Tibial nerve (tissue), 4 donors: ENCODE data around the gene ARFGEF3. TPM values are rescaled to one million over a fixed set of nuclear protein-coding genes. Genes with fewer than 3 reads are reported as not detected.

Experiments used
- DNase-seq, 2 donors: peaks; one replicate each; pipeline ENCODE4 v3.0.0-alpha.2; 2019; ENCODE audit warnings: low spot score in 2 of 2
- H3K27ac ChIP-seq, 4 donors: fragments of 200-600 bp; sonication (generic) in 3 of 4; one replicate each; pipeline ENCODE4 v1.5.1; 2017 to 2019; ENCODE audit warnings: mild to moderate bottlenecking in 1 of 4
- H3K27me3 ChIP-seq, 2 donors: fragments of 200-600 bp; sonication (generic) in 1 of 2; one replicate each; pipeline versions ENCODE4 v1.5.1 to v1.6.0; 2017 to 2019
- H3K36me3 ChIP-seq, 3 donors: fragments of 200-600 bp; sonication (generic); one replicate each; pipeline ENCODE4 v1.5.1; 2018 to 2019
- H3K4me1 ChIP-seq, 4 donors: fragments of 200-600 bp; sonication (generic) in 3 of 4; one replicate each; pipeline ENCODE4 v1.5.1; 2017 to 2019
- H3K4me3 ChIP-seq, 4 donors: fragments of 200-600 bp; sonication (generic) in 3 of 4; one replicate each; pipeline ENCODE4 v1.5.1; 2017 to 2019; ENCODE audit warnings: mild to moderate bottlenecking in 1 of 4, moderate library complexity in 1 of 4
- H3K9me3 ChIP-seq, 4 donors: fragments of 200-600 bp; sonication (generic) in 3 of 4; one replicate each; pipeline ENCODE4 v1.5.1; 2017 to 2019
- EP300 ChIP-seq, 2 donors: sonication (generic); formaldehyde crosslinking; IDR thresholded peaks; one replicate each; pipeline ENCODE4 v1.6.1; 2017; ENCODE audit warnings: antibody characterized with exemption in 2 of 2, mild to moderate bottlenecking in 1 of 2
- POLR2A ChIP-seq, 2 donors: fragments of 450-650 bp; IDR thresholded peaks; one replicate each; pipeline ENCODE4 v1.6.1; 2017; ENCODE audit warnings: antibody characterized with exemption in 2 of 2, mild to moderate bottlenecking in 2 of 2, moderate library complexity in 2 of 2
- WGBS, 2 donors: methylation state at CpG; one replicate each; pipeline ENCODE4 v1.1.5; 2018; 5-methylcytosine and 5-hydroxymethylcytosine counted together
- total RNA-seq, 4 donors: library from RNA; depleted of rRNA; stranded (reverse); fragments of >200 nt; gene quantifications; one replicate each; pipeline ENCODE4 v1.1.0, GENCODE V29; 2016
- TF ChIP-seq, protein P1 (sequence below), 5 experiments: fragments of 200-600 bp in 3 of 5; fragments of 450-650 bp in 2 of 5; sonication (generic) in 3 of 5; IDR thresholded peaks; one replicate each; pipeline ENCODE4 v1.5.1; 2016 to 2019; ENCODE audit warnings: antibody characterized with exemption in 5 of 5, mild to moderate bottlenecking in 3 of 5, moderate library complexity in 2 of 5

ARFGEF3 gene
- total RNA-seq, 4 donors from 2014 or later, result 3.9 to 6.9 (median 5.4) TPM

DNA sequence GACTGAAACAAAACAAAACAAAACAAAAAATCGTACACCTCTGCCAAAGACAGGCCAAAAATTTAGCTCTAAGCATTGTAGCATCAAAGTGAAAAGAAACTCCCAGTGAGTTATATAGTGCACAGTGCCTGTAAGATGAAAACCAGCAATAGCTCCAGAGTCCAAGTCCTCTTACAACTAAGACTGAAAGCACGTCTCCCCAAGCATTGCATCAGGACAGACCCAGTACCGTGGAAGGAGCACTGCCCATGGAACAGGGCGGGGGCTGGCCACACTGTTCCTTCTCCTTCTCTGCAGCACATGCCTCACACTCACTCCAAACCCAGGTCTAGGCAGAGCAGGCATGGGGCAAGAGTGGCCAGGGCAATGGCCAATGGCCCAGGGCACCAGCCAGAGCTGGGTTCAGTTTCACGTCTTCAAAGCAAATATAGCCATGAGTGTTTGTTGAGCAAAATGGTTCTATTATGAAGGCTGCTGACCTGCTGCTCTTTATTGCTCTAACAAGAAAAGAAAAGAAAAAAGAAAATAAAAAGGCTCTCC, 128.8 kb downstream of the ARFGEF3 start:
- Histone ChIP-seq H3K27me3 (no peaks in the 10 kb centered on the region), H3K4me1 (no peaks in the 10 kb centered on the region), H3K4me3 (no peak overlapping the region), H3K27ac (no peak overlapping the region), H3K36me3 (no peaks in the 10 kb centered on the region), H3K9me3 (no peaks in the 10 kb centered on the region)
- 61 to 73% methylated on average over 5 of the region's 5 CpGs for WGBS, 2 donors
- no peak for DNase-seq
- TF ChIP-seq EP300 (IDR thresholded peaks at IDR 0.05), result no peak
- TF ChIP-seq POLR2A (IDR thresholded peaks at IDR 0.05), result no peak
- TF ChIP-seq, protein P1, sequence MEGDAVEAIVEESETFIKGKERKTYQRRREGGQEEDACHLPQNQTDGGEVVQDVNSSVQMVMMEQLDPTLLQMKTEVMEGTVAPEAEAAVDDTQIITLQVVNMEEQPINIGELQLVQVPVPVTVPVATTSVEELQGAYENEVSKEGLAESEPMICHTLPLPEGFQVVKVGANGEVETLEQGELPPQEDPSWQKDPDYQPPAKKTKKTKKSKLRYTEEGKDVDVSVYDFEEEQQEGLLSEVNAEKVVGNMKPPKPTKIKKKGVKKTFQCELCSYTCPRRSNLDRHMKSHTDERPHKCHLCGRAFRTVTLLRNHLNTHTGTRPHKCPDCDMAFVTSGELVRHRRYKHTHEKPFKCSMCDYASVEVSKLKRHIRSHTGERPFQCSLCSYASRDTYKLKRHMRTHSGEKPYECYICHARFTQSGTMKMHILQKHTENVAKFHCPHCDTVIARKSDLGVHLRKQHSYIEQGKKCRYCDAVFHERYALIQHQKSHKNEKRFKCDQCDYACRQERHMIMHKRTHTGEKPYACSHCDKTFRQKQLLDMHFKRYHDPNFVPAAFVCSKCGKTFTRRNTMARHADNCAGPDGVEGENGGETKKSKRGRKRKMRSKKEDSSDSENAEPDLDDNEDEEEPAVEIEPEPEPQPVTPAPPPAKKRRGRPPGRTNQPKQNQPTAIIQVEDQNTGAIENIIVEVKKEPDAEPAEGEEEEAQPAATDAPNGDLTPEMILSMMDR (IDR thresholded peaks at IDR 0.05), result no peak

DNA sequence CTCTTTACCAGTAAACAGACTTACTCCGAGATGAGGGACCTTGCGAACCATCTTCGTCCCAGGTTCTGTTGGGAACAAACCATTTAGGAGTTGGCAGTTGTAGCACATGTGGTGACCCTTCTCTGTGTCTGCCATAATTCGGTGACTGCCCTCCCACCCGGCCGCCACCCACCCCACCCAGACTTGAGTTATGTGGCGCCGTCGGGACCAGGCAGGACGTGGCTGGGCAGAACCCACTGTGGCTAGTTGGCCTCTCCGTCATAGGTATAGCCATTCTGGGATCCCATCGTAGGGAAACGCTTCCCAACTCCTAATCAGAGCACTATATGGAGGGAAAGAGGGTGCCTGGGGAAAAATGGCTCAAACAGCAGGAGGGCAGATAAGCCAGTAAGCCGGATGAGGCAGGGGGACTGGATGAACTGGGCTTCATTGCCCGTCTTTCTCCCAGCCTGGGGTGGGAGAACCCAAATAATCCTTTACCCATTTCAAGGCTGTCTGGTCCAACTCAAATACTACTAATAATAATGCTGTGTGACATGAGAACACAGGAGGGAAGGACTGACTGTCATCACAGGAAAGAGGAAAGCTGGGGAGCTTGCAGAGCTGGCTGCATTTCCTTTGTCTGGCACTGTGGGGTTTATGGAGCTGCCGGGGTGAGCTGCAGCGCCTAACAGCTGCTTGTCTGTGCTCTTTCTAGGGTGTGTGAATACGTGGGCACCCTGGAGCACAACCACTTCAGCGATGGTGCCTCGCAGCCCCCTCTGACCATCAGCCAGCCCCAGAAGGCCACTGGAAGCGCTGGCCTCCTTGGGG, 129.5 kb downstream of the ARFGEF3 start:
- no peak overlapping the region for H3K27ac ChIP-seq
- no peaks in the 10 kb centered on the region for H3K27me3 ChIP-seq
- TF ChIP-seq, protein P1 (IDR thresholded peaks at IDR 0.05), result no peak
- TF ChIP-seq EP300 (IDR thresholded peaks at IDR 0.05) (no peak), POLR2A (IDR thresholded peaks at IDR 0.05) (no peak)
- H3K4me1 ChIP-seq, result no peaks in the 10 kb centered on the region
- H3K9me3 ChIP-seq, result no peaks in the 10 kb centered on the region
- no peak overlapping the region for H3K4me3 ChIP-seq
- WGBS, 2 donors, result 82% methylated on average over 17 to 21 of the region's 21 CpGs
- no peaks in the 10 kb centered on the region for H3K36me3 ChIP-seq
- DNase-seq, result no peak

DNA sequence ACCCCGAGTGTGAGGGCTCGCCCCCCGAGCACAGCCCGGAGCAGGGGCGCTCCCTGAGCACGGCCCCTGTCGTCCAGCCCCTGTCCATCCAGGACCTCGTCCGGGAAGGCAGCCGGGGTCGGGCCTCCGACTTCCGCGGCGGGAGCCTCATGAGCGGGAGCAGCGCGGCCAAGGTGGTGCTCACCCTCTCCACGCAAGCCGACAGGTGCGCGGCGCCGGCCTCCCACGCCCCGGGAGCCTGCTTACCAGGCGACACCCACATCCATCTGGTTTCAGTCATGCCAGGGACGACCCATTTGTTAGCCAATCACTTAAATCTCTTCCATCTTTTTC, 130.1 kb downstream of the ARFGEF3 start:
- H3K27ac ChIP-seq, result no peak overlapping the region
- no peaks in the 10 kb centered on the region for H3K27me3 ChIP-seq
- TF ChIP-seq POLR2A (IDR thresholded peaks at IDR 0.05) (no peak), EP300 (IDR thresholded peaks at IDR 0.05) (no peak)
- TF ChIP-seq, protein P1 (IDR thresholded peaks at IDR 0.05), result no peak
- no peaks in the 10 kb centered on the region for H3K9me3 ChIP-seq
- WGBS, 2 donors, result 77 to 93% methylated on average over 25 to 28 of the region's 28 CpGs
- H3K36me3 ChIP-seq, result no peaks in the 10 kb centered on the region
- H3K4me1 ChIP-seq, result no peaks in the 10 kb centered on the region
- DNase-seq, result no peak
- H3K4me3 ChIP-seq, result no peak overlapping the region

DNA sequence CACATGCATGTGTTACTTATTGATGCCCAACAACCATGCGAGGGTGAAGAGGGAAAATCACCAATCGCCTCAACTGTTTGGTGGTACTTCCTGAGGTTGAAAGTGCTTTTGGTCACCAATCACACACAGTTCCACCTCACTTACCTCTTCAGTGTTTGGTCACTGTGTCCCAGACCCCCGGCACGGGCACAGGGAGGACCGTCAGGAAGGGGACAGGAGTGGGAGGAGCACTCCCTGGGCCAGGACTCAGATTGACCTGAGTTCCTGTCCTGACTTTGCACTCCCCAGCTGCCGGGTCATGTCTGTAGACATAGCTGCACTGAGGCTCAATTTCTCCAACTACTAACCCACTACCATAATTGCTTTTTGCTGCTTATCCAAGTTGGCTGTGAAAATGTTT, 130.7 kb downstream of the ARFGEF3 start:
- Histone ChIP-seq H3K27ac (no peak overlapping the region), H3K4me1 (no peaks in the 10 kb centered on the region), H3K9me3 (no peaks in the 10 kb centered on the region), H3K36me3 (no peaks in the 10 kb centered on the region), H3K4me3 (no peak overlapping the region), H3K27me3 (no peaks in the 10 kb centered on the region)
- TF ChIP-seq EP300 (IDR thresholded peaks at IDR 0.05) (no peak), POLR2A (IDR thresholded peaks at IDR 0.05) (no peak)
- DNase-seq, result no peak
- WGBS, 2 donors, result 83 to 92% methylated on average over 6 of the region's 6 CpGs

DNA sequence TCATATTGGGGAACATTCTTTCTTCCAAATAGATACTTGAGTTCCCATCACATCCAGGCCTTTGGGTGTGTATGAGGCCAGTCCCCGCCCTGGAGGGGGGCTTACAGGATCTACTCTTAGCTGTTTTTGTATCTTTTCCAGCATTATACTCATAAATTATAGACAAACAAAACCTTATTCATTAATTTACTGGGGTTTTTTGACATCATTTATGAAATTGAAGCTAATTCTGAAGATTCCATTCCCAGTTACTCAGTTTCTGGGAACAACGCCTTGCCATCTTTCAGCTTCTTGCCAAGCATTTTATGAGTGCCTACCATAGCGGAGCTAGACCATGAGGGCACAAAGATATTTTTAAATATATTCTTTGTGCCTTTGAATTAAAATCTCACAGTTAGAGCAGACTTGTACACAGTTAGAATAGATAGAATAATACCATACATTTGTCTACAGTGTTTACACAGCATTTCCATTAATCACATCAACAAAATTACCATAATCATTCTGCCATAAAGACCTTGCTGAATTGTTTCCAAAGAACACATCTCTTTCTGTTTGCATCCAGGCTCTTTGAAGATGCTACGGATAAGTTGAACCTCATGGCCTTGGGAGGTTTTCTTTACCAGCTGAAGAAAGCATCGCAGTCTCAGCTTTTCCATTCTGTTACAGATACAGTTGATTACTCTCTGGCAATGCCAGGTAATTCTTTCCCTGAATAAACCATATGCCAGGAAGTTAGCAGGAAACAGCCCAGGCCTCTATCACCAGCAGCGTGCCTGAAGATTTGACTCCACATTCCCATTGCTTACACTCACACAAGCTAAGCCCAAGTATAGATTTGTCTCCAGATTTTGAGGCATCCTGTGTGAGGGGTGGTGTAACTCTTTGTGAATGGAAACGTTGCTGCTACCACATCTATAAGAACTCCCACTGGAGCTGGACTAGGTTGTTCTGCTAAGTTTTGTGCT, 132.0 kb downstream of the ARFGEF3 start:
- no peak for DNase-seq
- no peak overlapping the region for H3K27ac ChIP-seq
- no peaks in the 10 kb centered on the region for H3K27me3 ChIP-seq
- no peaks in the 10 kb centered on the region for H3K4me1 ChIP-seq
- 66 to 67% methylated on average over 7 of the region's 7 CpGs for WGBS, 2 donors
- H3K9me3 ChIP-seq, result no peaks in the 10 kb centered on the region
- H3K4me3 ChIP-seq, result no peak overlapping the region
- TF ChIP-seq EP300 (IDR thresholded peaks at IDR 0.05), result no peak
- TF ChIP-seq POLR2A (IDR thresholded peaks at IDR 0.05), result no peak
- TF ChIP-seq, protein P1 (IDR thresholded peaks at IDR 0.05), result no peak
- H3K36me3 ChIP-seq, result no peaks in the 10 kb centered on the region
